Breast epithelium (tissue), 3 donors: Measurements from ENCODE around the gene MAPK8.
"Not testable (repeated sequence)": the region's sequence is repeated elsewhere in the genome, so short reads cannot be mapped to it uniquely, and the experiment has no call there.

Source experiments
- CTCF ChIP-seq, 3 donors: fragments of 450-650 bp; IDR thresholded peaks; one replicate each; pipeline ENCODE4 v1.5.1; 2016 to 2017; ENCODE audit warnings: antibody characterized with exemption in 3 of 3, mild to moderate bottlenecking in 3 of 3, moderate library complexity in 3 of 3
- POLR2AphosphoS5 ChIP-seq, 3 donors: sonication (generic); formaldehyde crosslinking; IDR thresholded peaks; one replicate each; pipeline ENCODE4 v1.6.1; 2017; ENCODE audit warnings: antibody characterized with exemption in 3 of 3

GRCh38 chr10:48421862-48422261, 115.4 kb downstream of the MAPK8 start:
- TF ChIP-seq CTCF, POLR2AphosphoS5 (IDR thresholded peaks at IDR 0.05): not testable (repeated sequence)
